Right lobe of liver (tissue), 4 donors: ENCODE results near the gene KMT5C.

Source experiments
- CTCF ChIP-seq, 4 donors: fragments of 200-600 bp in 3 of 4; fragments of 450-650 bp in 1 of 4; IDR thresholded peaks; one replicate each; pipeline versions ENCODE4 v1.5.1 to v1.8.0; 2016 to 2022; ENCODE audit warnings: antibody characterized with exemption in 4 of 4, mild to moderate bottlenecking in 2 of 4
- POLR2A ChIP-seq: fragments of 450-650 bp; IDR thresholded peaks from one replicate; pipeline ENCODE4 v1.6.1; 2017; ENCODE audit warnings: antibody characterized with exemption, mild to moderate bottlenecking
- donor health status: DM: no; HTN: no; CAD: no.
- donor health status: DM: no; HTN: no; CAD: no.
- donor health status: DM: no; HTN: yes; CAD: no.

GRCh38 chr19:55352040-55352439, 12.4 kb downstream of the KMT5C start:
- TF ChIP-seq CTCF (IDR thresholded peaks at IDR 0.05) (no peak), POLR2A (no peak)
